Astrocyte of the hippocampus (primary cell): Measurements from ENCODE around the gene PLXDC1.
"Not testable (repeated sequence)": the region's sequence is repeated elsewhere in the genome, so short reads cannot be mapped to it uniquely, and the experiment has no call there.

Experiments
- DNase-seq: peaks from one replicate; pipeline ENCODE4 v3.0.0; 2011; ENCODE audit warnings: low read depth, low spot score

PLXDC1 gene

GRCh38 chr17:39155654-39156053 is 4.2 kb upstream of the PLXDC1 start:
- no peak for DNase-seq

- peak; percentile 93 for DNase-seq
Measured at GRCh38 chr17:39153599-39154051, 2.2 kb upstream of the PLXDC1 start.

GRCh38 chr17:39151943-39152818 is 744 bp upstream of the PLXDC1 start:
- no peak for DNase-seq

- no peak for DNase-seq
Measured at GRCh38 chr17:39150795-39151149, 665 bp downstream of the PLXDC1 start.

- no peak for DNase-seq
Measured at GRCh38 chr17:39150104-39150634, 1.3 kb downstream of the PLXDC1 start.

- DNase-seq = no peak
Measured at GRCh38 chr17:39147221-39148185, 3.9 kb downstream of the PLXDC1 start.

GRCh38 chr17:39146273-39146672 is 5.2 kb downstream of the PLXDC1 start:
- DNase-seq = no peak

- no peak for DNase-seq
Measured at GRCh38 chr17:39145143-39145542, 6.3 kb downstream of the PLXDC1 start.

GRCh38 chr17:39144416-39144840 is 7.0 kb downstream of the PLXDC1 start:
- DNase-seq = peak; percentile 72

- no peak for DNase-seq
Measured at GRCh38 chr17:39143552-39144093, 7.8 kb downstream of the PLXDC1 start.

- no peak for DNase-seq
Measured at GRCh38 chr17:39141915-39142664, 9.3 kb downstream of the PLXDC1 start.

- no peak for DNase-seq
Measured at GRCh38 chr17:39141294-39141693, 10.1 kb downstream of the PLXDC1 start.

GRCh38 chr17:39139561-39139960 is 11.9 kb downstream of the PLXDC1 start:
- no peak for DNase-seq

GRCh38 chr17:39139161-39139511 is 12.3 kb downstream of the PLXDC1 start:
- DNase-seq = peak; percentile 70

- DNase-seq = no peak
Measured at GRCh38 chr17:39138431-39139160, 12.8 kb downstream of the PLXDC1 start.

GRCh38 chr17:39134878-39135277 is 16.6 kb downstream of the PLXDC1 start:
- DNase-seq = peak; percentile 31

- peak; percentile 72 for DNase-seq
Measured at GRCh38 chr17:39132192-39132610, 19.2 kb downstream of the PLXDC1 start.

GRCh38 chr17:39131616-39132015 is 19.8 kb downstream of the PLXDC1 start:
- DNase-seq = no peak

- DNase-seq = no peak
Measured at GRCh38 chr17:39130205-39130604, 21.2 kb downstream of the PLXDC1 start.

- not testable (repeated sequence) for DNase-seq
Measured at GRCh38 chr17:39129544-39129943, 21.9 kb downstream of the PLXDC1 start.
